ENCODE measurements around the gene OR2T3.
"Not testable (repeated sequence)": the region's sequence is repeated elsewhere in the genome, so short reads cannot be mapped to it uniquely, and the experiment has no call there.

OR2T3 gene

DNA sequence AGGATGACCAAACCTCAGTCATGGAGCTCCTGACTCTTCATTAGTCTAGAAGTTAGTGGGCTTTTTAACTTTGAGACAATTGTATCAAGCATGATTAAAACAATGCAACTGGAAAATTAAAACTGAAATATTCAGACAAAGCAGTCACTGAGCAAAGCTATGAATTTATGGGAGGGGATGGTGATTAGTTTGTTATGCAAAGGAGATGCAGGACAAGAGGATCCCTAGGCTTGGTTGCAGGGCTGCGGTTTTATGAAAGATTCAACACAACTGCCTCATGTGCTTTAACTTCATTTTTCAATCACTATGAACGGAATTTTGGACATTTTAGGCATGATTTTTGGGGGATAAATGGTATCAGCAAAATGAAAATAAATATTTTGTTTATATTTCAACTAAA lies 1.0 kb upstream of the OR2T3 start:
- DNase-seq (ENCODE audit: low spot score) = not testable (repeated sequence)

DNA sequence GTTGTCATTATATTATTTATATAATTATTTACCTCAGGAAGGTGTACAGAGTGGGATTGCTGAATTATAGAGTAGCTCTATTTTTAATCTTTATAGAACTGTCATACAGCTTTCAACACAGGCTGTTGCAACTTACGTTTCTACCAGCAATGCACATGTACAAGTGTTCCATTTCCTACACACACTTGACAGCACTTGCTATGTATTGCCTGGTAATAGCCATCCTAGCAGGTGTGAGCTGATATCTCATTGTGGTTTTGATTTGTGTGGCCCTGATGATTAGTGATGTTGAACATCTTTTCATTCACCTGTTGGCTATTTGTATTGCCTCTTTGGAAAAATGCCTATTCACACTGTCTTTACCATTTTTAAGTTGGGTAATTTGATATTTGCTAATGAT lies 2.5 kb downstream of the OR2T3 start:
- not testable (repeated sequence) for DNase-seq (ENCODE audit: low spot score)

DNA sequence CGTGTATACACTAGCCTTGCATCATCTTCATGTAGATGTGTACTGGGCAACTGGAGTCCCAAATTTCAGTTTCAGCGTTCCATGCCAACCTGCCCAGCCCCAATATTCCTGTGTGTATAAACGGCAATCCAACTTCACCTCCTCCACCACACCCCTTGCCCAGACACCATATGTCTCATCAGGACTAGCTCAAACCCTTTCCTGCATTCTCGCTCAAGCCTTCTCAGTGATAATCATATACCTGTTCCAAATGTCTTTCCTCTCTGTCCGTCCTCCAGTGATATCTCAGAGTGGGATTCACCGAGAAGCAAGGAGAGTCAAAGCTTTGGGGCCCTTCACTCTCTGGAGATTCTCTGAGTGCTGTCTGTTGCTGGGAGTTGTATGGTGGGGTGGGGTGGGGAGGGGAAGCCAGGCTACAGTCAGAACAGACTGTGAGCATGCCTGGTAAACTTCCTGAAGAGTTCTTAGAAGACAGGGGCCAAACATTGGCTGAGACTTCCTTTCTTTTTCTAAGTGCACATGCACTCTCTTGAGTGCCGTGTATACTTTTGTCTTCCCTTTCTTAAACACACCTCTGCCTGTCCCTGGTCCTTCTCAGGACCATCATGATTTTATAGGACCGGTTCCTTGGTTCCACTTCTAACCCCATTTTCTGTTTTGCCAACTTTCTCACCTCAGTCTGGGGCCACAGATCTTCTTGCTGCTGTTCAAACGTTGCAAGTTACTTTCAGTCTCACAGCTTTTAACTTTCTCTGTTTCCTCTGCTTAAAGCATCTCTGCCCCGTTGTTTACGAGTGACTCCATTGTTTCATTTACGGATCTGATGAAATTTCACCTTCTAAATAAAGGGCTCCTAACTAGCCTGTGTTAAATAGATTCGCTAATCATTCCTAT lies 8.8 kb downstream of the OR2T3 start:
- not testable (repeated sequence) for DNase-seq (ENCODE audit: low spot score)

DNA sequence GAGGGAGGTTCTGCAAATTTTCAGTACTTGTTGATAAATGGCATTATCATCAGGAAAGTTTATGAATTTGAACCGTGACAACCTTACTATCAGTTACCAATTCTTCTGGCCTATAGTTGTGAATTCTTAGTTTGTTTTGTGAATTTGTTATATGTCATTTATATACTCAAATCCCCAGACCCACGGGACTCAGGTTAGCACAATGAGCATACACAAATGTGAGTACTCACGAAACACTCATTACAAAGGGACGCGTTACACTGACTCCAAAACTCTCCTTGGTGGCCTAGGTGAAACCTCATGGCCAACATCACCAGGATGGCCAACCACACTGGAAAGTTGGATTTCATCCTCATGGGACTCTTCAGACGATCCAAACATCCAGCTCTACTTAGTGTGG lies 15.1 kb downstream of the OR2T3 start, which contains the start of gene OR2T5:
Gene OR2T5 (plus strand): TSS at position 301 of the 400 bp plus-strand sequence. CDS start 0 bp downstream, at position 301.
- DNase-seq (ENCODE audit: low spot score) = not testable (repeated sequence)

DNA sequence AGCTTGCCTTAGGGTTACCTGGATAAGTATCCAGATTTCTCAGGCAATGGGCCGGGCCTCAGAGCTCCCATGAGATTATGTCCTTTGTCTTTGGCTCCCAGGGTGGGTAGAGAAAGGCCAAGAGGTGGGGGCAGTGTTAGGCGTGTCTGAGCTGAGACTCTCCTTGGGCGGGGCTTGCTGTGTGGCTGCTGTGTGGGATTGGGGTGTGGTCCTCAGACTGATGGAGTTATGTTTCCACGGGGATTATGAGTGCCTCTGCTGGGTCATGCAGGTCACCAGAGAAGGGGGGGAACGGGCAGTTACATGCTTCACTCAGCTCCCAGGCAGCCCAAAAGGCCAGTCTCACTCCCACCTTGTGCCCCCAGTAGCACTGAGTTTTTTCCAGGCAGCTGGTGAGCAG lies 23.5 kb downstream of the OR2T3 start:
- not testable (repeated sequence) for DNase-seq (ENCODE audit: low spot score)

DNA sequence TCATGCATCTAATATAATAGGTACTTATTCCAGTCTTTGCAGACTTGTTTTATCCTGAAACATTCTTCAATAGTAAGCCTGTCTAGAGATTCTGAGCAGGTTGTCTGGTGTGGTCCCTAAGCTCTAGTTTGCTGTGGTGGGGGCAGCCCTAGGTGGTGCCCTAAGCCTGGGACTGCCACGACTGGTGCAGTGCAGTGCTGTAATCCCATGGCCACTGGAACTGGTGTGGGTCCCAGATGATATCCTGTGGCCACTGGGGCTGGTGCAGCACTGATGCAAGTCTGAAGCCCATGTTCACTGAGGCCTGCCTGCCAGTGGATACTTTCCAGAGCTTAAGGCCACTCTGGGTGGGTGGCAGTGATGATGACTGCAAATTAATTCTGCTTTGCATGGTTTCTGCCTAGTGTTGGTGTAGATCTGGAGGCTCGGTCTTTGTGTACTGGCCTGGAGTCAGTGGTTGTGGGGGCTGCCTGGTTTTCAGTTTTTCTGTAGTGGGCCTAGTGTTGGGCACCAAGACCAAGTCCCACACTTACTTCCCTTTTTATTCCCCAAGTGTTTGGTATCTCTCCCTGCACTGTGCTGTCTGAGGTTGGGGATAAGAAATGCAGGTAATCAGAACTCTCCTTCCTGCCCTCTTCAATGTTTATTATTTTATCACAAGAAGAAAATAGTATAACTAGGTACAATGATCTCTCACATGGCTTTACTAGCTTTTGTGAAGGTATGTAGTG lies 27.3 kb downstream of the OR2T3 start:
- DNase-seq (ENCODE audit: low spot score) = not testable (repeated sequence)

DNA sequence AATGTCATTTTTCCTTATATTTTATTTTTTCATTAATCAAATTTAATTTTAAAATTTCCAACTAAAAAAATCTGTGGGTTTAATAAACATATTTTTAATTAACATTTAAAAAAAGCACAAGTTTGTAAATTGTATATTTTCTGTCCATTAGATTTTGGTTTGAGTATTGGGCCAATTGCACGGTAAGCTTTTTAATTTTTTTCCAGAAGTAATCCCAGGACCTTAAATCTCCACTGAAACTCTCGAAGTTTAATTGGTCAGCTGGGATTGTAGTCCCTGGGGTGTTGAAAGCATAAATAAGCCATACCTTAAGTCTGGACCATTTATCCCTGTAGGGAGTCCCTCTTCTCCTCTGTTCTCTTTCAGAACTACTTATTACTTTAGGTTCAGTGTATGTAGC lies 34.6 kb downstream of the OR2T3 start, which contains the start of gene OR2G6:
Gene OR2G6 (plus strand): TSS at position 301 of the 400 bp plus-strand sequence. CDS start 13,574 bp downstream, outside the sequence.
- DNase-seq (ENCODE audit: low spot score) = not testable (repeated sequence)

DNA sequence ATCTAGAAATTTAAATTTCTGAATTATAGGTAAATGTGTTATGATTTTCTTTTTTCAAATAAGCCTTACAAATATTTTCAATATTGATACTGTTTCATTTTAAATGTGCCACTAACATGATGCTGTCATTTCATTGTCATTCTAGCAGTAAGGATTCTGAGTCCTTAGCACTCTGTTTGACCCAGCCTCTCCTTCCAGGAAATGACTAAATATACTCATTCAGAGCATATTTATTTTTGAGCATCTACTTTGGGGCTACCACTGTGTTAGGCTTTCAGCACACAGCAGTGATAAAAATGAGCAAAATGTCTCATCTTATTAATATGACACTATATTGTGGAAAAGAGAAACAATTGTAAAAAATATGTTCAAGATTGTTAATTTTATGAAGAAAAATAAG lies 37.1 kb downstream of the OR2T3 start:
- not testable (repeated sequence) for DNase-seq (ENCODE audit: low spot score)

DNA sequence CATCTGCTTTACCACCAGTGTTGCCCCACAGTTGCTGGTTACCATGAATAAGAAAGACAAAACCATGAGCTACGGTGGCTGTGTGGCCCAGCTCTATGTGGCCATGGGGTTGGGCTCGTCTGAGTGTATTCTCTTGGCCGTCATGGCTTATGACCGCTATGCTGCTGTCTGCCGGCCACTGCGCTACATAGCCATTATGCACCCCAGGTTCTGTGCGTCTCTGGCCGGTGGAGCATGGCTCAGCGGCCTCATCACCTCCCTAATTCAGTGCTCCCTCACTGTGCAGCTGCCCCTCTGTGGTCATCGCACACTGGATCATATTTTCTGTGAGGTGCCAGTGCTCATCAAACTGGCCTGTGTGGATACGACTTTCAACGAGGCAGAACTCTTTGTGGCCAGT lies 48.7 kb downstream of the OR2T3 start:
- DNase-seq (ENCODE audit: low spot score) = no peak
